HG02588 (cell line): ENCODE data around the gene CHMP6.

ENCODE experiments used
- ATAC-seq: cut with Tn5 transposase; IDR thresholded peaks from one replicate; pipeline ENCODE4 v1.9.1; 2021; ENCODE audit warnings: mild to moderate bottlenecking, moderate library complexity; ENCODE audit not compliant: unreplicated experiment

The CHMP6 gene

GRCh38 chr17:80970762-80971703, 20.6 kb upstream of the CHMP6 start:
- no peak for ATAC-seq

GRCh38 chr17:80971704-80972304, 19.8 kb upstream of the CHMP6 start:
- no peak for ATAC-seq

- no peak for ATAC-seq
These were observed 14.9 kb upstream of the CHMP6 start for GRCh38 chr17:80976701-80977100.

GRCh38 chr17:80977172-80977571, 14.5 kb upstream of the CHMP6 start:
- no peak for ATAC-seq

- ATAC-seq = no peak
These were observed 12.8 kb upstream of the CHMP6 start for GRCh38 chr17:80978499-80979497.

- no peak for ATAC-seq
These were observed 11.9 kb upstream of the CHMP6 start for GRCh38 chr17:80979547-80980378.

DNA sequence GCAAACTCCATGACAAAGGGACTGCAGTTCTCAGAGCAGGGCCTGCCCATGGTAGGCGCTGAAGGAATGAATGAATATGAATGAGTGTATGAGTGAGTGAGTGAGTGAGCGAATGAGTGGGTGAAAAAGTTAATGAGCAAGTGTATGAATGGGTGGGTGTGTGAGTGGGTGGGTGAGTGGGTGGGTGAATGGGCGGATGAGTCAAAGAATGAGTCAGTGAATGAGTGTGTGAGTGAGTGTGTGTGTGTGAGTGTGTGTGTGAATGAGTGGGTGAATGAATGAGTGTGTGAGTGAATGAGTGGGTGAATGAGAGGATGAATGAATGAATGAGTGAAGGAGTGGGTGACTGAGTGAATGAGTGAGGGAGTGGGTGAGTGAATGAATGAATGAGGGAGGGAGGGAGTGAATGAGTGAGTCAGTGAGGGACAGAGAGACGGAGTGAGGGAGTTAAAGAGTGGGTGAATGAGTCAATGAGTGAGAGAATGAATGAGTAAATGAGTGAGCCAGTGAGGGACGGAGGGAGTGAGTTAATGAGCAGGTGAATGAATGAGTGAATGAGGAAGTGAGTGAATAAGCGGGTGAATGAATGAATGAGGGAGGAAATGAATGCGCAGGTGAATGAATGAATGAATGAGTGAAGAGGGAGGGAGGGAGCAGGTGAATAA, 11.1 kb upstream of the CHMP6 start:
- no peak for ATAC-seq

DNA sequence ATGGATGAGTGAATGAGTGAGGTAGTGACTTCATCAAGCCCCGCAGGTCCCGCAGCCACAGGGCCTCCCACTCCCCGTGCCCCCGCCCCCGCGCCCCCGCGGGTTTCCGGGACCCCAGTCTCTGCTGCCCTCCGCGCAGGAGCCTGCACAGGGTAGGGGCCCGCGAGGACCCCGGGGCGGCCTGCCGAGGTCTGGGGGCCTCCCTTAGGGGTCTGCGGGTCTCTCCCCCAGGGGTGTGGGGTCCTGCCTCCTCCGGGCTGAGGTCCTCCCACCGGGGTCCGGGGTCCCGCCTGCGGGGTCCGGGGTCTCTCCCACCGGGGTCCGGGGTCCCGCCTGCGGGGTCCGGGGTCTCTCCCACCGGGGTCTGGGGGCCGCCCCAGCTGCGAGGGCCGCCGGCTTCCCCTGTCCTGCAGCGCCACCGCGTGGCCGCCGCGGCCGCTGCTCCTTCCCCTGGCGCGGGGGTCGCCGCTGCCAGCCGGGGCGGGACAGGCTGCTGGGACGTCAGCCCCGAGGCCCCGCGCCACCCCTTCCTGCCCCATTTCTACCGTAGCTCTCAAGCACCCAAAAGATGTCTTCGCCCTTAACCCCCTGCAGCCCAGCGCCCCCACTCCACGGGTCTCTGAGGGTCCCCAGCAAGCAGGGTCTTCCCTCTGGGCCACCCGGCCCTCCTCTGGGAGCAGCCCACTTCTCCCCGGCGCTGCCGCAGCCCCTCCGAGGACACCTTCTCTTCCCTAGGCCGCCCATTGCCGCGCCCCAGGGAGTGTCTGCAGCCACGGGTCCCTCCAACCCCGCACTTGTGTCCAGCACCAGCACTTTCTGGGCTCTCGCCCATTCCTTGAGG, 10.4 kb upstream of the CHMP6 start:
- ATAC-seq = no peak

GRCh38 chr17:80981929-80982425, 9.7 kb upstream of the CHMP6 start:
- ATAC-seq = no peak

DNA sequence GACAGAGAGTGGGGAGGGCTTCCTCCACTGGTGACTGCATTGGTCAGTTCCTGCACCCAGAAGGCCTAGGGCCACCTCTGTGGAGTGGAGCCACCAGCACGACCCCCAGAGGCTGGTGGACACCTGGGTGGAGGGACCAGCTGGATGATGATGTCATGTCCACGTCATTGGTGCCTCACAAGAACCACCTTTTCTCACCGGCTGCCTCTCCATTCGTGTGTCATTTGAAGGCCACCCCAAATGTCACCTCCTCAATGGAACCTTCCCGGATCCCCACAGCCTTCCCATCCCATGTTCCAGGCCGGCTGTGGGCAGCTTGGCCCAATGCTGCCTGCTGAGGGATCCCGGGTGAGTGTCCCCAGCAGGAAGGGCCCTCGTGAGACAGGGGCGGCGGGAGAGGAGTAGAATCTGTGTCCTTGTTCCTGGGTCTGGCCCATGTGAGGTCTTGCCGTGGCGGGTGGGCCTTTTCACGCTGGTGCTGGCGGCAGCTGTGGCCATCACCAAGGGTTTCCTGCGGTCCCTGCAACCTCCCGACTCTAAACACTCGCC, 9.1 kb upstream of the CHMP6 start:
- ATAC-seq = no peak

DNA sequence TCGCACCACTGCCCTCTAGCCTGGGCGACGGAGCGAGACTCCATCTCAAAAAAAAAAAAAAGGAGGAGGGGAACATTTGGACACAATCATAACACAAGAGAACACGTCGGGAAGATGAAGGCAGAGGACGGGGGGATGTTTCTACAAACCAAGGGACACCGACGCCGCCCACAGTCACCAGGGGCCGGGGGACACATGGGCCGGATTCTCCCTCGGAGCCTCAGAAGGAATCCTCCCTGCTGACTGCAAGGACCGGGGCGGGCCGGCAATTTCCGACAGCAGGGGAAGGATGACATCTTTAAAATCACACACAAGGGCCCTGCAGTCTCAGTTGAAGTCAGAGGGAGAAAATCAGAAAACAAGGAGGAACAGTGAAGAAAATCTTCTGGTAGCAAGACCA, 8.1 kb upstream of the CHMP6 start:
- ATAC-seq = no peak

DNA sequence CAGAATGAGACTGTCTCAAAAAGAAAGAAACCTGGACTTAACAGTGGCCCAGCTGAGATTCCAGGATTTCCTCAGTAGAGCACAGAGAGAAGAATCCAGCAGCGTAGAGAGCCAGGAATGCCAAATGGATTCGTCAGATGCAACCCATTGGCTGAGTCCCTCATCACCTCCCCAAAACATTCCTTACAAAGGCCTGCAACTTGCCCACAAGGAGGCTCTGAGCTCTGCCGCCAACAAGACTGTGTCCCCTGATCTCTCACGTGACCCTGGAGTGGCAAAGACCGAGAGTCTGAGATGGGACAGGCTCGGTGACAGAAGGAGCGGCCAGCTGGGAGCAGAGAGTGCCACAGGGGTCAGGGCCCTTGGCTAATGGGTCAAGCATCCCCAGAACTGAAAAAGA, 6.9 kb upstream of the CHMP6 start:
- no peak for ATAC-seq

DNA sequence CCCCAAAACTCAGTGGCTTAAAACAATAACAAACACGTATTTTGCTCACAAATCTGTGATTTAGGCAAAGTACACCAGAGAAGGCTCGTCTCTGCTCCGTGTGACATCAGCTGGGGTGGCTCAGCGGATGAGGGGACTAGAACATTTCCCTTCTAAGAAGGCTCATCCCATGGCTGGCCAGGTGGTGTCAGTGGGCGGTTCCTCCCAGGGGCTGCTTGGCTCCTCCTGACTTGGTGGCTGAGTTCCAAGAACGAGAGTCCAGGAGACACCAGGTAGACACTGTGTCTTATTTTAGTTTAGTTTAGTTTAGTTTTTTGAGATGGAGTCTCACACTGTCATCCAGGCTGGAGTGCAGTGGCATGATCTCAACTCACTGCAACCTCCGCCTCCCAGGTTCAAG, 5.6 kb upstream of the CHMP6 start:
- no peak for ATAC-seq

DNA sequence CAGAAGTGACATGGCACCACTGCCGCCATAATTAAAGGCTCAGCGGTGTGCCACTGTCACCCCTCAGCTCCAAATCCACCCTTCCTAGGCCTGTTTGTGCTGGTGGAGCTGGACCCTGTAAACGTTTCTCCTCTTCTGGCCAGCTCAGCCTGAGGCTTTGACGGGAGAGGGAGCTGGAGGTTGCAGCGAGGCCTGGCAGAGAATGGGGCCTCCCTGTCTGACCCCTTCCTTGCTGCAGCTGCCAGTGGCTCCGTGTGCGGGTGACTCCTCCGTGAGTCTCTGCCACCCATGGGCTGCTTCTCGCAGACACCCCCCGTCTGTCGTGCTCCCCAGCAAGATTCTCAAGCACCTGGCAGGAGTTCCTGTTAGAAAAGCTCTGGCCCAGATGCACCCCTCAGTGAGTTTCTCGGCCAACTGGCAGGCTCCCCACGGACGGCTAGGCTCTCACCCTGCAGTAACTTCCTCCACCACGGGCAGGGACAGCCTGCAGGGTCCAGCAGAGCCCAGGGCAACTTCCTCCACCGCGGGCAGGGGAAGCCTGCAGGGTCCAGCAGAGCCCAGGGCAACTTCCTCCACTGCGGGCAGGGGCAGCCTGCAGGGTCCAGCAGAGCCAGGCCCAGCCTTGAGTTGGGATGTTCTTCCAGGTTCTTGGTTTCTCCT, 4.7 kb upstream of the CHMP6 start:
- ATAC-seq = no peak

- no peak for ATAC-seq
These were observed 3.6 kb upstream of the CHMP6 start for GRCh38 chr17:80987941-80988461.

- ATAC-seq = no peak
These were observed 2.1 kb upstream of the CHMP6 start for GRCh38 chr17:80989586-80989913.

DNA sequence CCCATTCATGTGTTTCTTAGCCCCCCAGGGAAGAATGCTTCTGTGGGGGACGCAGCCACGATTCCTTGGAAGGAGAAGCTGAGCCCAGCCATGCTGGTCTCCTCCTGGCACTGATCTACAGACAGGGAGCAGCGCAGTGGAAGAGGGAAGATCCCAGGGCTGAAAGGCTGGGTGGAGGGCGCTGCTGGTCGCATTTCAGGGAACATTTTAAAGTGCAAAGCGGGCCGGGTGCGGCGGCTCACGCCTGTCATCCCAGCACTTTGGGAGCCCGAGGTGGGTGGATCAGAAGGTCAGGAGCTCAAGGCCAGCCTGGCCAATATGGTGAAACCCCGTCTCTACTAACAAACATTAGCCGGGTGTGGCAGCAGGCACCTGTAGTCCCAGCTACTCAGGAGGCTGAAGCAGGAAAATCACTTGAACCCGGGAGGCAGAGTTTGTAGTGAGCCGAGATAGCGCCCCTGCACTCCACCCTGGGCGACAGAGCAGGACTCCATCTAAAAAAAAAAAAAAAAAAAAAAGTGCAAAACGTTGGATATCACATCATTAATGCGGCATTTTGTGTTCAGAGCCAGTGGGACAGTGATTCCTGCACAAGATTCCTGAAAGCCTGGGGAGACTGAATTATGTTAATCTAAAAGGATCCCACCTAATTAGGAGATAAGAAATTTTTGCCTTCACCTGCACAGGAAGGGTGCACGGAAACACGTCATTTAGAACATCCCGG, 558 bp upstream of the CHMP6 start:
- no peak for ATAC-seq
